ENCODE results near the gene MUC5B.
"Not testable (repeated sequence)": the region's sequence is repeated elsewhere in the genome, so short reads cannot be mapped to it uniquely, and the experiment has no call there.

Gene MUC5B

DNA sequence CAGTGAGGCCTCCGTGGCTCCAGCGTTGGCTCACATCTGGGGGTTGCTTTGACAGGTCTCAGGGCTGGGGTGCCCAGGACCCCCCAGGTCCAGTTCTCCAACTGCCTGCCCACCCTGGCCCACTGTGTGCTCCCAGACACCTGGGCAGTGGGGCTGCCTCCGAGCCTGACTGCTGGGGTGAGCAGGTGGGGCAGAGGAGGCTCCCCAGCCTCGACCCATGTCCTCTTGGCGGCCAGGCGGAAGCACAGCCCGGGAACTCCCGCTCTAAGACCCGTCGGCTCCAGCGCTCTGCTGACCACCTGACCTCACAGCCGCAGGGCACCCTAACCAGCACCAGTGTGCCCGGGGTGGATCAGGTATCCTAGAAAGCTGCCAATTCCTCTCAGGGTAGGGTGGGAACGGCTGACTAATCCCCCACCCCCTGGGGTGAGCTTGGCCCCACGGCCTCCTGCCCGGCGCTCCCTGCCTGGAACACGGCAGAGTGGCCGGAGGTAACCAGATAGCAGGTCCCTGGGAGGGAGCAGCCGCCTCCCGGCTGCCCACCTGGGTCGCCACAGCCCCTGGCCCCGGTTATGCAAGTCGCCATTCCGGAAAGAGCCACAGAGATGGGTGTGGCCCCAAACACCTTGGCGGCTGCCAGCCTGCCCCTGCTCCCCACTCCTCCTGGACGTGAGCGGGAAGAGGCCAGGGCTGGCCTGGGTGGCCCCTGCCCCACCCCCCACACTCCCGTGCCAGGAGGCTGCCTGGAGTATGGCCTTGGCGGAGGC, 19.2 kb upstream of the MUC5B start:
- no peak for DNase-seq

DNA sequence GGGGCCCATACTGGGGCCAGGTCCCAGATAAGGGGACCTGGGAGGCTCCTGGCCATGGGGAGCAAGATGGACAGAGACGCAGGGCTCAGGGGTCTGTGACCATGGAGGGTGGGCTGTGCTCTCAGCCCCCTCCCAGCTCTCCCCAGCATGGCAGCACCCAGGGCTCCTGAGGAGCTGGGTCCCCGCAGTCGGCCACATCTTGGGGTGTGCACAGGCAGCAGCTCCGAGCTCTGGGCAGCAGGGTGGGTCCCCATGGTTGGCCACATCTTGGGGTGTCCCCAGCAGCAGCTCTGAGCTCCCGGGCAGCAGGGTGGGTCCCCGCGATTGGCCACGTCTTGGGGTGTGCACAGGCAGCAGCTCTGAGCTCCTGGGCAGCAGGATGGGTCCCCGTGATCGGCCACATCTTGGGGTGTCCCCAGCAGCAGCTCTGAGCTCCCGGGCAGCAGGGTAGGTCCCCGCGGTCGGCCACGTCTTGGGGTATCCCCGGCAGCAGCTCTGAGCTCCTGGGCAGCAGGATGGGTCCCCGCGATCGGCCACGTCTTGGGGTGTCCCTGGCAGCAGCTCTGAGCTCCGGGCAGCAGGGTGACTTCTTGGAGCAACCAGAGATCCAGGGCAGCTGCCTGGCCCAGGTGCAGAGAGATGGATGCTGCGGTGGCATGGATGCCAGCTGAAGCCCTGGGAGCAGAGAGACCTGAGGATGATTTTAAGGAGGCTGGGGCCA, 18.3 kb upstream of the MUC5B start:
- DNase-seq, result no peak

GRCh38 chr11:1205121-1205986, 17.5 kb upstream of the MUC5B start:
- DNase-seq, result no peak

GRCh38 chr11:1205987-1206331, 16.9 kb upstream of the MUC5B start:
- DNase-seq, result no peak

DNA sequence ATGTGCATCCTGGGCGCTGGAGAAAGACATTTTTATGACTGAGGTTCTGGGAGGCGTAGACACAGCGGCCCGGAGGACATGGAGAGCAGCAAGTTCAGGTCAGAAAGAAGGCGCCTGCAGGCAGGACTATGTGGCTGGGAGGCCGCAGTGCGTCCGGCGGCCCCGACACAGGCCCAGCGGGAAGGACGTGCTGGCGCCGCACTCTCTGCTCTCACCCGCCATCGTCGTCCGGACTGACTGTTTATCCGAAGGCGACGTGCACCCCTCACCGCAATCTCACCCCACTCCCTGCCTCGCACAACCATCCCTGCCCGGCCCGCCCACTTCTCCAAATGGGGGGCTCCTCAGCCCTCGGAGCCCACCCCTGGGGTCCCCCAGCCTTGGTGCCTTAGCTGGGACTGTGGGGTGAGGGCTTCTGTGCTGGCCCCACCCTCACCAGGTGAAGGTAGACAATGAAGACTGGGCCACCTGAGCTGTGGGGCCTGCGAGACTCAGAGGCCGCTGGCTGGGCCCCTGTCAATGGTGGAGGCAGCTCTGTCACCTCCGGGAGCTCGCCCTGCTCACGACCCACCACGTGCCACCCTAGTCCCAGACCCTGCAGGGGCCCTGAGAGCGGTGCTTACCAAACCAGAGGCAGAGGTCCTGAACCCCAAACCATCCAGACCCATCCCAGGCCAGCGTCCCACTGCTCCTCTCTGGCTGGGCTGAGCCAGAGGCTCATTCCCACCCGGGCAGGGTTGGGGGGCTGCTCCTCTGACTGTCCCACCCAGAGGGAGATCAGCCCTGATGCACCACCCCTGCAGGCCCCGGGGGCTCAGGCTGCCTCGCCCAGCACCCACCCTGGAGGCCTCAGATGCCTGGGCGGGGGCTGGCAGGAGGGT, 16.2 kb upstream of the MUC5B start:
- no peak for DNase-seq

GRCh38 chr11:1207401-1208143, 15.3 kb upstream of the MUC5B start:
- DNase-seq, result no peak

DNA sequence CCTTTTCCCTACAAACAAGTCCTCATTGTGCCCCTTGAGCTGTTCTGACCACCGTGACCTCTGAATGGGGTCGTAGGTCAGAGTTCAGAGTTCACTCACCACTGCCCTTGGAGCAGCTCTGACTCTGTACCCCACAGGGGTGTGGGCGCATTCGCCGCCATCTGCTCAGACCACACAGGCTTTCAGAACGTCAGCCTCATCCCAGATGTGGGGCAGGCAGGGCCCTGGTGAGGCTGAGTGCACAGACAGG, 14.8 kb upstream of the MUC5B start:
- no peak for DNase-seq

GRCh38 chr11:1208394-1209261, 14.2 kb upstream of the MUC5B start:
- no peak for DNase-seq

DNA sequence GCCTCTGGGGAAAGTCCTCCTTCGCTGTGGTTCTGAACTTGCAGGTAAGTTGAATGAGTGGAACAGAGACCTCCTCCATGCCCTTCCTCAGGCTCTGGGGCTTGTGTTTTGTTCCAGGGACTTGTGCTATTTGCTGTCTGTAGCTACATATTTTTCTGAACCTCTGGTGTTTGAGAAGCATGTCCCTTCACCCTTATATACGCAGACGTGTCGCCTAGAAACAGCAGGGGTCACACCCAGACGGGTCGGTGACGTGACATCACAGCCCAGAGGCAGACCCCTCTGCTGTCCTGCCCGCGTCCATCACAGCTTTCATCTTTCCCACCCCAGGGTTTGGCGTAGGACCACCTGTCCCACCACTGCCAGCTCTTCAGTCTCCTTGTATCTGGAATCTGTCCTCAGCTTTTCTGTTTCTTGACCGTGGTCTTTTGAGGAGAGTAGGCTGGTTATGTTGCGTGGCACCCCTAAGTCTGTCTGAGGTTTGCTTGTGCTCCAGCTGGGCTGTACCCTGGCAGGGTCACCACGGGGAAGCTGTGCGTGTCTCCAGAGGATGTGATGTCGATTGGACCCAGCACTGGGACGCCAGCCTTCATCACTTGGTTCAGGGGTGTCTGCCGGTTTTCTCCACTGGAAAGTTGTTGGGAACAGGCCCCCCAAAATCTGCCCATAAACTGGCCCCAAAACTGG, 13.4 kb upstream of the MUC5B start:
- DNase-seq, result no peak

DNA sequence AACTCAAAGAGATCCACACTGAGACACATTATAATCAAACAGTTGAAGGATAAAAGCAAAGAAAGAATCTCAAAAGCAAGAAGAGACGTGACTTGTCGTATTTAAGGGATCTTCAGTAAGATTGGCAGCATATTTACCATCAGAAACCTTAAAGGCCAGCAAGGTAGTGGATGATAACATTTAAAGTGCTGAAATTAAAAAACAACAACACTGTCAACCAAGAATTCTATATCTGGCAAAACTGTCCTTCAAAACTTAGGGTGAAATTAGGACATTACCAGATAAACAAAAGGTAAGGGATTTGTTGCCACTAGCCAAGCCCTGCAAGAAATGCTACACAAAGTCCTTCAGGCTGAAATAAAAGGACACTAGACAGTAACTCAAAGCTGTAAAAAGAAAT, 11.0 kb upstream of the MUC5B start:
- DNase-seq, result no peak

DNA sequence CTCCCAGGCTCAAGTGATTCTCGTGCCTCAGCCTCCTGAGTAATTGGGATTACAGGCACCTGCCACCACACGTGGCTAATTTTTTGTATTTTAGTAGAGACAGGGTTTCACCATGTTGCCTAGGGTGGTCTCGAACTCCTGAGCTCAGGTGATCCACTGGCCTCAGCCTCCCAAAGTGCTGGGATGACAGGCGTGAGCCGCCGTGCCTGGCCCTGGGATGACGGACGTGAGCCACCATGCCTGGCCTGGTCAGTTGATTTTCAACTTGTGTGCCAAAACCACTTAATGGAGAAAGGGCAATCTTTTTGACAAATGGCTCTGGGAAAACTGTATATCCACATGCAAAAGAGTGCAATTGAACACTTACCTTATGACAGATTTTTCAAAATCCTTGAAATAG, 7.0 kb upstream of the MUC5B start:
- DNase-seq, result not testable (repeated sequence)

- no peak for DNase-seq
Measured at GRCh38 chr11:1217151-1217550, 5.7 kb upstream of the MUC5B start.

DNA sequence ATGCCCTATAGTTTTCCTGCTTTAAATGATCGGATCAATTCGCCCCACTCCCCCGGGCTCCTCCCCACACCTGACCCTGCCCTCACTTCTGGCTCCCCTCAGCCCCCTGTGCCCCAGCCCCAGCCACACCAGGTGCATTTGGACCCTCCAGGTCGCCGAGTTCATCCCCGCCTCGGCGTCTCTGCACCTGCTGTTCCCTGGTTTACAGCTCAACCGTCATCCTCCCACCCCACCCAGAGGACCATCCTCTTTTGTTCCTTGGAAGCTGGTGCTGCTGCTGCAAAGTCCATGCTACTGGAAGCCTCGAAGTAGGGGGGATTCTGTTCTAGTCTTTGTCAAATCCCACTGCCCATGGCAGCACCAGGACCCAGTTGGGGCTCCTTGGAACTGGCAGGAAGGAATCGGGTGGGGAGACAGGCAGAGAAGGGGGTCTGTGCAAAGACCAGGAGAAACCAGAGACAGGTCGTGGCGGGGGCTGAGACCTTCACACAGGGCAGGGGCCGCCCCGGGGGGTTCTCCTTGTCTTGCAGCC, 4.5 kb upstream of the MUC5B start:
- no peak for DNase-seq

GRCh38 chr11:1218788-1219445, 3.9 kb upstream of the MUC5B start:
- no peak for DNase-seq

GRCh38 chr11:1219446-1219833, 3.4 kb upstream of the MUC5B start:
- no peak for DNase-seq

DNA sequence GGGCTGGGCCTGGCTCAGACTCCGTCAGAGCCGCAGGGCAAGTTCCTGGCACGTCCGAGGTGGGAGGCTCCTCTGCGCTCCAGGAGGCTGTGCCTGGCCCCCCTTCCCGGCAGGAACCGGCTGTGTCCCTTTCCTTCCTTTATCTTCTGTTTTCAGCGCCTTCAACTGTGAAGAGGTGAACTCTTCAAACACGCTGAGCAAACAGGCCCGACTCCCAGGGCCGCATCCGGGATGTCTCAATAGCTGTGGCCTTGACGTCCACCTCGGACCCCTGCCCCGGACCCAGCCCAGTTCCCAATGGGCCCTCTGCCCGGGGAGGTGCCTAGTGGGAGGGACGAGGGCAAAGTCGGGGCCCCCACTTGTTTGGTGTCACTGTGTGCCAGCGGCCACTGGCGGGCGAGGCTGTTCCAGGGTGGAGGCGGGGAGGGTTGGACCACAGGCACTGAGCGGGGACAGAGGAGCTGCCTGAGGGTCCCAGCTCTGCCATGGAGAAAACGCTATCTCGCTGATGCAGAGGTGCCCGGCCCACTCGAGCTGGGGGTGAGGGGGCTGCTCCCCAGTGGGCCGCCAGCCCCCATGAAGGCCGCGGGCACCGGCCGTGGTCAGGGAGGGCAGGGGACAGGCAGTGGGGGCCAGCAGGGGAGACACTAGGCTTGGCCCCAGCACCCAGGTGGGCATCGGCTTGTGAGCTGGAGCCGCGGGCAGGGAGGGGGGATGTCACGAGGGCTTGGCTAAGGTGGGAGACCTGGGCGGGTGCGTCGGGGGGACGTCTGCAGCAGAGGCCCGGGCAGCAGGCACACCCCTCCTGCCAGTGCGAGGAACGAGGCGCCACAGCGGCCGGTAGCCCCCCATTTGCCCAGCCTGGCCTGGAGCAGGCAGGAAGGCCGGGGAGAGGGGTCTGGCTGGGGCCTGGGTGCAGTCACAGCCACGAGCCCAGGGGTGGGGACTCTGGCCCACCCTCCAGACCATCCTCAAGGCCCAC, 2.7 kb upstream of the MUC5B start:
- DNase-seq, result no peak

DNA sequence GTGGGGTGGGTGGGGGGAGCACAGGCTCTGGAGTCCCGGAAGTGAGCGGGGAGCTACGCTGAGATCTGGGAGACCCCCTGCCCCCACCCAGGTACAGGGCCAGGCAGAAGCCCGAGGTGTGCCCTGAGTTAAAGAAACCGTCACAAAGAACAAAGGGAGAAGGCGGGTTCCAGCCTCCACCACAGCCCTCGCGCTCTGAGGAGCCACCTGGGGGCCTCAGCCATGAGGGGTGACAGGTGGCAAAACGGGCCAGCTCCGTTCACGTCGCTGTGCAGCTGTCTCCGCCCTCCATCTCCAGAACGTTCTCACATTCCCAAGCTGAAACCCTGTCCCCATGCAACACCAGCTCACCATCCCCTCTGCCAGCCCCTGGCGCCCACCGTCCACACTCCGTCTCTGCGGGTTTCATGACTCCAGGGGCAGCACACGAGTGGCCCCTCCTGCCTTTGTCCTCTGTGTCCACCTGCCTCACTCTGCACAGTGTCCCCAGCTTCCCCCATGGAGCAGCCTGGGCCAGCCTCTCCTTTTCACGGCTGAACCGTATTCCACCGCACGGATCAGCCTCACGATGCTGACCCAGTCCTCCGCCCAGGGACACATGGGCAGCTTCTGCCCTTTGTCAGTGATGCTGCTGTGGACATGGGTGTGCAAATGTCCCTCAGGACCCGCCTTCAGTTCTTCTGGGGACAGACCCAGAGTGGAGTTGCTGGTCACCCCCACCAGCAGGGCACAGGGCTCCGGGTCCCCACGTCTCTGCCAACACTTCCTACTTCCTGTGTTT, 1.7 kb upstream of the MUC5B start:
- DNase-seq, result no peak

GRCh38 chr11:1221848-1222311, 986 bp upstream of the MUC5B start:
- DNase-seq, result no peak

Data from DMS79 treated with DMSO at 0.1 percent for 48 hours (cell line).